Activated B cell treated with CpG ODN at 0.5 μM for 24 hours (primary cell): Measurements from ENCODE around the gene SULT1C4. TPM values are rescaled to one million over a fixed set of nuclear protein-coding genes. Genes with fewer than 3 reads are reported as not detected.

ENCODE experiments used
- ATAC-seq: fragments of 200-7000 bp; cut with Tn5 transposase; one replicate; pipeline ENCODE4 v1.10.0; 2021; ENCODE audit warnings: low read depth, mild to moderate bottlenecking, moderate library complexity
- CTCF ChIA-PET: fragments of 350-600 bp; sonication (Branson Sonifier 250); formaldehyde crosslinking; loops from one replicate; lab custom pipeline; 2021; ENCODE audit warnings: antibody characterized with exemption; lab: Charles Lee
- POLR2A ChIA-PET: fragments of 350-600 bp; sonication (Branson Sonifier 250); formaldehyde crosslinking; loops from one replicate; lab custom pipeline; 2021; ENCODE audit warnings: antibody characterized with exemption; lab: Charles Lee
- DNase-seq: peaks from one replicate; pipeline ENCODE4 v3.0.0; 2022
- H3K27ac Mint-ChIP-seq: one replicate; pipeline ENCODE4 v1.8.0; 2020; ENCODE audit warnings: mixed read lengths
- H3K27me3 Mint-ChIP-seq: one replicate; pipeline ENCODE4 v1.8.0; 2021; ENCODE audit warnings: mixed read lengths
- H3K36me3 Mint-ChIP-seq: one replicate; pipeline ENCODE4 v1.8.0; 2021; ENCODE audit warnings: low read depth, mixed read lengths
- H3K4me1 Mint-ChIP-seq: one replicate; pipeline ENCODE4 v1.8.0; 2021; ENCODE audit warnings: mixed read lengths
- H3K4me3 Mint-ChIP-seq: one replicate; pipeline ENCODE4 v1.8.0; 2020; ENCODE audit warnings: mild to moderate bottlenecking, mixed read lengths
- H3K9me3 Mint-ChIP-seq: one replicate; pipeline ENCODE4 v1.8.0; 2020; ENCODE audit warnings: mixed read lengths
- intact Hi-C: fragments of 100-400 bp; cut with micrococcal nuclease; formaldehyde crosslinking; loops from one replicate; pipeline ENCODE4 v1.15.1; 2024
- total RNA-seq: library from RNA; stranded (reverse); gene quantifications from 2 replicates; pipeline ENCODE4 v1.2.3, GENCODE V29; 2022
- TF ChIP-seq, protein P1 (sequence below): fragments of 200-600 bp; IDR thresholded peaks from one replicate; pipeline ENCODE4 v1.8.0; 2022; ENCODE audit warnings: antibody characterized with exemption, mild to moderate bottlenecking

The SULT1C4 gene
- total RNA-seq, 1 donor from 2014 or later, result not detected

DNA sequence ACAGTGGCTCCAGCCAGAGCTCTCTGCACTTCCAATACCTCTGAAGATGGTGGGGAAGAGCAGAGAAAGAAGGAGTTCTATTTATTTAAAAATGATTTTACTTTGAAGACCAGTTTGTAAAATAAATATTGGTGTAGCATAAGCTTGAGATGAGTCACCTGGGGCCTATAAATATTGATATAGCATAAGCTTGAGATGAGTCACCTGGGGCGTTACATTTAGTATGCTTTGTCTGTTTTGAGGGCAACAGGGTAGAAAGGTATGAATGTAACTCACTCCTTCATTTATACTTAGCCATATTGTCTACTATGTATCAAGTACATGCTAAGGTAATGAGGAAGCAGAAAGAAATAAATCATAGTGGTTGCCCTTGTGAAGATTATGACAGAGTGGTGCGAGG lies 7.7 kb upstream of the SULT1C4 start:
- H3K36me3 Mint-ChIP-seq, result no peaks in the 10 kb centered on the region
- H3K9me3 Mint-ChIP-seq, result no peaks in the 10 kb centered on the region
- ChIA-PET CTCF (no interaction called here), POLR2A (no interaction called here)
- H3K27ac Mint-ChIP-seq, result no peak overlapping the region
- no peak overlapping the region for H3K4me3 Mint-ChIP-seq
- intact Hi-C loops, result no loop called here
- H3K4me1 Mint-ChIP-seq, result no peaks in the 10 kb centered on the region
- TF ChIP-seq, protein P1, sequence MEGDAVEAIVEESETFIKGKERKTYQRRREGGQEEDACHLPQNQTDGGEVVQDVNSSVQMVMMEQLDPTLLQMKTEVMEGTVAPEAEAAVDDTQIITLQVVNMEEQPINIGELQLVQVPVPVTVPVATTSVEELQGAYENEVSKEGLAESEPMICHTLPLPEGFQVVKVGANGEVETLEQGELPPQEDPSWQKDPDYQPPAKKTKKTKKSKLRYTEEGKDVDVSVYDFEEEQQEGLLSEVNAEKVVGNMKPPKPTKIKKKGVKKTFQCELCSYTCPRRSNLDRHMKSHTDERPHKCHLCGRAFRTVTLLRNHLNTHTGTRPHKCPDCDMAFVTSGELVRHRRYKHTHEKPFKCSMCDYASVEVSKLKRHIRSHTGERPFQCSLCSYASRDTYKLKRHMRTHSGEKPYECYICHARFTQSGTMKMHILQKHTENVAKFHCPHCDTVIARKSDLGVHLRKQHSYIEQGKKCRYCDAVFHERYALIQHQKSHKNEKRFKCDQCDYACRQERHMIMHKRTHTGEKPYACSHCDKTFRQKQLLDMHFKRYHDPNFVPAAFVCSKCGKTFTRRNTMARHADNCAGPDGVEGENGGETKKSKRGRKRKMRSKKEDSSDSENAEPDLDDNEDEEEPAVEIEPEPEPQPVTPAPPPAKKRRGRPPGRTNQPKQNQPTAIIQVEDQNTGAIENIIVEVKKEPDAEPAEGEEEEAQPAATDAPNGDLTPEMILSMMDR, result no peak
- DNase-seq, result no peak
- no peaks in the 10 kb centered on the region for H3K27me3 Mint-ChIP-seq
- no peak for ATAC-seq

DNA sequence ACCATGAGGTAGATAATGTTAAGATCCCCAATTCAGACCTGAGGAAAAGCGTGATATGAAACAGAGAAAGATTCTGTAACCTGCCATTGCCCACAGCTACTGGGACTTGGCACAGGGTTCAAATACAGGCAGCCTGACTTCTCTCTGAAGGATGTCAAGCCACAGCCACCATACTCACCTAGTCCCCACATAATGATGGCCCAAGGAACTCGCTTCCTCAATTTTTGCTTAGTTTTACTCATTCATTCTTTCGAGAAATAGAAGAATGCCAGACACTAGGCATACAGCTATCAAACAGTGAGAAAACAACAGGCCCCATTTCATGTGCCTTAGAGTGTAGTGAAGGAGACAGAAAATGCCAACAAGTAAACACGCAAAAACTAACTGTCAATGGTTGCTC lies 980 bp upstream of the SULT1C4 start:
- intact Hi-C loops, result no loop called here
- TF ChIP-seq, protein P1, result no peak
- ATAC-seq (no peak), DNase-seq (no peak)
- Mint-ChIP-seq H3K9me3 (no peaks in the 10 kb centered on the region), H3K36me3 (no peaks in the 10 kb centered on the region), H3K27me3 (peaks cover 3% of the 10 kb centered on the region), H3K4me3 (no peak overlapping the region), H3K27ac (no peak overlapping the region), H3K4me1 (peaks cover 2% of the 10 kb centered on the region)
- CTCF ChIA-PET, result no interaction called here
- POLR2A ChIA-PET, result no interaction called here

DNA sequence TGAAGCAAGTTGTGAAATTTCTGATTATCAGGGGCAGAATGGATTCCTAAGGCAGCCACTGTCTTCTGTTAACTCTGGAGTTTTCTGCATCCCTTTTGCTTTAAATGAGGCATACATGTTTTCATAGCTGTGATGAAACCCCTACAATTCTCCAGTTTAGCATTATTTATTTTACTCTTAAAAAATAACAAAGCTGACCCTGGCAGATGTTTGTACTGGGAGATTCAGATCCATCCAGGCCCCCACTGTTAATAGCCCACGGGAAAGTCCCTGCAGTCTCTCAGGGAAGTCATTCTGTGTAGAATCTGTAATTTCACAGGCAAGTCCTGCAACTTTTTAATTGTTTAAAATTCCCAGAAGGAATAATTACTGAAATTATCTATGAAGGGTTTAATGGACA lies 353 bp upstream of the SULT1C4 start:
- peaks cover 2% of the 10 kb centered on the region for H3K4me1 Mint-ChIP-seq
- ATAC-seq, result no peak
- no peak for DNase-seq
- peaks cover 3% of the 10 kb centered on the region for H3K27me3 Mint-ChIP-seq
- H3K9me3 Mint-ChIP-seq, result no peaks in the 10 kb centered on the region
- intact Hi-C loops, result no loop called here
- peak overlapping the region; percentile 6 for H3K4me3 Mint-ChIP-seq
- TF ChIP-seq, protein P1, result no peak
- ChIA-PET CTCF (no interaction called here), POLR2A (no interaction called here)
- no peaks in the 10 kb centered on the region for H3K36me3 Mint-ChIP-seq
- no peak overlapping the region for H3K27ac Mint-ChIP-seq

DNA sequence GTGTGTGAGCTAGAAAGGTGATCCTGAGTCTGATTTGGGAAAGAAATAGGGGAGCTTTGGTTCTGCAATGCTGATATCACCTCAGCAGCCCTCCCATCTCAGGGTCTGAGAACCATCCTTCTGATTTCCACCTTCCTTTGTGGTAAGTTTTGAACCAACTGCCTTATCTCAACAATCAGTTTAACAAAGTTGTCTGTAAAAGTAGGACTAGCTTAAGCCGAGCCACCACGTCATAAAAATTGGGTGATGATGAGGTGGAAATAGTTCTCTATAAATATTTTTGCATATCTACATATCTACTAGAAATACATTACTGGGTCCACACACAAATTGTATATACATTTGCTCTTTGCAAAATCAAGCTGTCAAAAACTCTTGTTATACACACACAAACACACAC lies 1.1 kb downstream of the SULT1C4 start:
- CTCF ChIA-PET, result interaction anchor here (0.7 kb wide), 1 partner anchor 18 kb away, joined by 3 read pairs; no protein-coding TSS in a partner anchor
- H3K27me3 Mint-ChIP-seq, result peaks cover 4% of the 10 kb centered on the region
- no peak overlapping the region for H3K4me3 Mint-ChIP-seq
- H3K27ac Mint-ChIP-seq, result no peak overlapping the region
- POLR2A ChIA-PET, result no interaction called here
- DNase-seq (no peak), ATAC-seq (no peak)
- intact Hi-C loops, result no loop called here
- peaks cover 2% of the 10 kb centered on the region for H3K4me1 Mint-ChIP-seq
- no peaks in the 10 kb centered on the region for H3K36me3 Mint-ChIP-seq
- TF ChIP-seq, protein P1, result no peak
- no peaks in the 10 kb centered on the region for H3K9me3 Mint-ChIP-seq

DNA sequence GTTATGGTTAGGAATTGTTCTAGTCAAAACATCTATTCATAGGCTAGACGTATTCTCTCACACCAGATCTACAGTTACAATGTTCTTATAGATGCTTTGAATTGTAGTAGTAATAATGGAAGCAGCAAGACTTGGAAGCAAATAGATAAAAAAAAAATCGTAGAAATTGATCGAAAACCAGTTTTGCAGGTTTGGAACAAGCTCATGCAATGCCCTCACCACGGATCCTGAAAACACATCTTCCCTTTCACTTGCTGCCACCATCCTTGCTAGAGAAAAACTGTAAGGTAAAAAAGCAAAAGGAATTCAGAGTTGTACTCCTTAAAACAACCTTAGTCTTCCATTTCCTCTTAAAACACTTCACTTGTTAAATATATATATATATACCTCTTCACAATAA lies 4.4 kb downstream of the SULT1C4 start:
- peaks cover 2% of the 10 kb centered on the region for H3K4me1 Mint-ChIP-seq
- TF ChIP-seq, protein P1, result no peak
- ATAC-seq (no peak), DNase-seq (no peak)
- peaks cover 4% of the 10 kb centered on the region for H3K27me3 Mint-ChIP-seq
- H3K9me3 Mint-ChIP-seq, result no peaks in the 10 kb centered on the region
- no peak overlapping the region for H3K27ac Mint-ChIP-seq
- H3K36me3 Mint-ChIP-seq, result no peaks in the 10 kb centered on the region
- no peak overlapping the region for H3K4me3 Mint-ChIP-seq
- ChIA-PET POLR2A (no interaction called here), CTCF (no interaction called here)
- intact Hi-C loops, result no loop called here
